HG03060 (cell line): Measurements from ENCODE around the gene GRIK2.
"Not testable (repeated sequence)": the region's sequence is repeated elsewhere in the genome, so short reads cannot be mapped to it uniquely, and the experiment has no call there.

Experiments
- ATAC-seq: cut with Tn5 transposase; IDR thresholded peaks from one replicate; pipeline ENCODE4 v1.9.1; 2021; ENCODE audit warnings: low read depth, moderate number of reproducible peaks; ENCODE audit not compliant: unreplicated experiment

GRIK2 gene

DNA sequence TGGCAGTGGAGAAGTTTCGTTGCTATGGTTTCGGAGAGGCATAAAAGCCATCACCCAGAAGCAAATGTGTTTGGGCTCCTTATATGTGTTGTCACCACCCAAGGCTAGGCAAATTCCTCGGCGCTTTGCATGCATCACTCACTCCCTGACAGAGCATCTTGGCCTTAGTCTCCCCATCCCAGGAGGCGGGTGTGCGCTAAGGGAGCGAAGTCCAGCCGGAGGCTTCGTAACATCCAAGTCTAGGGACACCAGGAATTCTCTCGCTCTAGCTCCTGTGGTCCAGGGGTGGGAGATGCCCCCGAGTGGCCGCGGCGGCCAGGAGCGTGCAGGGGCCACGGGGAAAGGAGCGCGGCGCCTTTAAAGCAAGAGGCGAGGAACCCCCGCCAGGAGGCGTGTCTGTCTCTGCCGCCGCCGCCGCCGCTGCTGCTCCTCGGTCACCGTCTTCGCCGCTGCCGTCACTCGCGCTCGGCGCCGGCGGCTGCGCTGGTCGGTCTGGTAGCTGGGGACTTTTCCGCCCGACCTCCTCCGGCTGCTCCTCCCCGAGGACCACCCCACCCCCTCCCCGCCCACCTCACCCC is at the start of gene GRIK2:
Gene GRIK2, plus strand, starts transcription at position 458 of the 578 bp plus-strand sequence.
- no peak for ATAC-seq

DNA sequence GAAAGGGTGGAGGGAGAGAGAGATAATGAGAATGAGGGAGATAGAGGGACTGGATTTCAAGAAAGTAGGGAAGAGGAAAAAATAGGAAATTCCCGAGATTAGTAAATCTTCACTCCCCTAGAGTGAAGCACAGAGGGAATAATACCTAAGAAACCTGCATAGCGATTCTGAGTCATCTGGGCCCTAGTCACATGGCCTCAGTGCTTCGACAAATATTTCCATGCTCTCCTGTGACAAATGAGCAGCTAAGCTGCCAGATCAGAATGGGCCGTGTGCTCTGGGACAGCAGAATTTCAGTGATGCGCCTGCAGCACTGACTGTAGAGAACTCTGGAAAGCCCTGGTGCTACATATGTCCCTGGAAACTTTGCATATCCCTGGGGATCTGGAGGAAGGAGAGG is 48.6 kb upstream of the GRIK2 start:
- no peak for ATAC-seq

- no peak for ATAC-seq
Measured at GRCh38 chr6:101348816-101349215, 44.7 kb upstream of the GRIK2 start.

DNA sequence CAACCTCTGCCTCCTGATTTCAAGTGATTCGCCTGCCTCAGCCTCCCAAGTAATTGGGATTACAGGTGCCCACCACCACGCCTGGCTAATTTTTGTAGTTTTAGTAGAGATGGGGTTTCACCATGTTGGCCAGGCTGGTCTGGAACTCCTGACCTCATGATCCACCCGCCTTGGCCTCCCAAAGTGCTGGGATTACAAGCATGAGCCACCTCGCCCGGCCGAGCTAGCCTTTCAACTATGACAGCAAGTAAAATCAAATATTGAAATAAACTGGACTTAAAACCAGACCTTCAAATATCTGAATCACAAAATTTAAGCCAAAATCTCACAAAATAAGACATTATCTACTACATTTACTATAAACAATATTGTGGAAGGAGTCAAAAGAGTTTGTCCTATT is 42.9 kb upstream of the GRIK2 start:
- not testable (repeated sequence) for ATAC-seq

GRCh38 chr6:101351173-101351572 is 42.3 kb upstream of the GRIK2 start:
- no peak for ATAC-seq

DNA sequence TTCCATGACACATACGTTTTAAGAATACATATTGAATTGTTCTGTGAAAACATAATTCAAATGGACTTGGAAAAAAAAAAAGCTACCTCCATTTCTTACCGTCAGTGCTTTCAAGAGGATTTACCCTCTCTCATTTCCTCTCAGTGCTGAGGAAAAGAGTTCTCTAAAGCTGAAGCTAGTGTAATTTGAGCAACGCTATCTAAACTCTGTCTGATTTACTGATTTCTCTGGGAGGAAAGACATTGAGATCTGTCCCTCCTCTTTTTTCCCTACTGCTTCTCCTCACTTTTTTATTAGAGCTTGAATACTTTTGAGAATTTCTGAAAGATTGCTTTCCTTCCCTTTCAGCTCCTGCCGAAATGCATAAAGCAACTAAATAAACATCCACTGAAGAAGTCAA is 41.2 kb upstream of the GRIK2 start:
- ATAC-seq = no peak

DNA sequence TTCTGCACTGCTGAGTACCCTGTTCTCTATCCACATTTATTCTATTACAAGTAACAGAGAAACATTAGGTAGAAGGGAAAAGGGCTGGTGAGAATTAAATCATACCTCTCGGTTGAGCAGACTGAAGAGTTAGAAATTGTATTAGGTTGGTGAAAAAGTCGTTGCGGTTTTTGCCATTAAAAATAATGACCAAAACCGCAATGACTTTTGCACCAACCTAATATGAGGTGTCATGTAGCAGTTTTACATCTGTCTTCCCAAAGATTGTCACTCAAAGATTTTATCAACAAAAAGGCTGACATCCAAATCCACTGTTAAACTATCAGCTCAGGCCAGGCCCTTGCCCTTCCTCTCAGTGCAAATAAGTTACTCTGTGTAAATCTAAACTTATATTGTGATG is 28.3 kb upstream of the GRIK2 start:
- ATAC-seq = no peak

GRCh38 chr6:101379926-101380325 is 13.6 kb upstream of the GRIK2 start:
- ATAC-seq = no peak

GRCh38 chr6:101380897-101381630 is 12.4 kb upstream of the GRIK2 start:
- ATAC-seq = no peak

- not testable (repeated sequence) for ATAC-seq
Measured at GRCh38 chr6:101383747-101384146, 9.8 kb upstream of the GRIK2 start.

DNA sequence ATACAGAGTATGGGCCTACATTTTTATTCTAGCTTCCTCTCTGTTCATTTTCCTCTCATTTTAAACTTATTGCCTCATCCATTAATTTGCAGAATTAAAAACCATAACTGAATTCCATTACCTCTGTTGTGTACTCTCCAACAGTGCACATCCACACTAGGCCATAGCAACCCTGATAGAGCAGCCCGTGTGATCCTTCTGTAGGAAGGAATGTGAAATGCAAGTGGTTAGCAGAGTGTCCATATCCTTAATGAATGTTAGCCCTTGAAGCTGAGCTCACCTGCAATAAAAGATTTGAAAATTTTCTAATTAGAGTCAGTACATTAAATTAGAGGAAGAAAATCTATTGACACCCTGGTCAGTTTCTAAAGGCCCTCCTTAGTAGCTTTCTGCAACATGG is 6.5 kb upstream of the GRIK2 start:
- ATAC-seq = no peak

DNA sequence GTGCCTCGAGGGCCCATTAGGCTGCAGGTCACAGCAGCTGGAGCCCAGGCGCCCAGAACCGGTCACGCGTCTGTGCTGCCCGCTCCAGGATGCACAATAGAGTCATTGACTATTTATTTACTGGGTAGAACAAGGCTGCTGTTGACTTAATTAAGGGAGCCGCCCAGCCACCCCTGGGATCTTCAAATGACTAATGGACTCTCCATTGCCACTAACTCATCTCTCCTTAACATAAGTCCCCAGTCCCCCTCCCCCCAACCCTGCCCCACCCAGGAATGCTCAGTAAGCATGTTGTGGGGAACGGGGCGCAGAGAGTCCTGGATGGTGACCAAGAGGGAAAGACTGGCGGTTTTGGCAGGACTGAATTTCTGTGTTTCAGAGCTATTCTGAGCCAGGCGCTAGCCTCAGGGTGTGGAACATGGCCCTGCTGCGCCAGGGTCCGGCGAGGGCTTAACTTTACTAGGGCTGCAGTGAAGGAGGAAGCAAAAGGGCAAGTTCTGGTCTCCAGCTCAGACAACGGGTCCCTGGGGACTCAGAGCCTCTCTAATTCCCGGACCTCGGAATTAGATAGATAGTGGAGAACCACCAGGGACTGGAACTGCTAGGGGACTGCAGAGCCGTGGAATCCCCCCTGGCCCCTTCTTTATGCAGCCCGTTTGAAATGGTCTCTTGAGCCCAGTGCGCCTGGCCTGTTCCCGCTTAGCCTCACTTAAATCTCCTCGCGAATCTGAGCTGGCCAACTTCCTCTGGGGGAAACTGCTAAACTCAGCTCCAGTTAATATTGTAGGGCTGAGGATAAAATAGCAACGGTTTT is 1.5 kb upstream of the GRIK2 start:
- ATAC-seq = no peak

GRCh38 chr6:101392586-101393230 is 800 bp upstream of the GRIK2 start:
- ATAC-seq = no peak

GRCh38 chr6:101393829-101394251 is 332 bp downstream of the GRIK2 start:
- ATAC-seq = no peak

DNA sequence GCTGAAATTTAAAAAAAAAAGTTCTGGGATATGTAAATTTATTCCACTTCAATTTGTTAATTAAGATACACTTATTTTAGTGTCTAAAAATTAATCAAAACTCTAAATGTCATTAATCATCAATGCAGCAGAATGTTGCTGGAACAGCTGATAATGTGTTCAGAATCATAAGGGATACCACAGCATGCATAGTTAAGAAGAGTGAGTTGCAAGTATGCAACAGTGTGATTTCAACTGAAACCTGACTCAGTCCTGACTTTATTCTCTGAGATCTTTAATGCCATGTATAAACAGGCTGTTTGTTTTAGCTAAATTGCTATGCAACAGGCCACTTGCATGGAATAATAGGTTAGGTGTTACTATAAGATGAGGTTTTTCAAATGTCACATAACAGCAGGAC is 1.4 kb downstream of the GRIK2 start:
- no peak for ATAC-seq

DNA sequence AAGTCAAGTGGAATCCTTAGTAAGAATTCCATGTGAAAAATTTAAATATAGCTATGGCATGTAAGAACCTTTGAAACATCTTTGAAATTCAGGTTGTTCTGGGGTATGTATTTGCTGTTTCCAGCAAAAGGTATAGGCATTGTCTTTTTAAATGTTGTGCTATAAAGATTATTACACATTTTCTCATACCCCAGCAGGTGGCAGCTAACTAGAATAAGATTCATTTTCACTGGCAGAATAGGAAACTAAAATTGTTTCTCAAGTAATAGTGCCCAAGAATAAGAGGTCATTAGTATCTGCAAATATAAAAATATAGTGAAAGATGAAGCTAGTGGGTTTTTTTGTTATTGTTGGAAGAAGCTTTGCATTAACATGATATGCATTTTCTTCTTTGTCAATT is 1.8 kb downstream of the GRIK2 start:
- no peak for ATAC-seq

- ATAC-seq = no peak
Measured at GRCh38 chr6:101396548-101397173, 3.2 kb downstream of the GRIK2 start.

DNA sequence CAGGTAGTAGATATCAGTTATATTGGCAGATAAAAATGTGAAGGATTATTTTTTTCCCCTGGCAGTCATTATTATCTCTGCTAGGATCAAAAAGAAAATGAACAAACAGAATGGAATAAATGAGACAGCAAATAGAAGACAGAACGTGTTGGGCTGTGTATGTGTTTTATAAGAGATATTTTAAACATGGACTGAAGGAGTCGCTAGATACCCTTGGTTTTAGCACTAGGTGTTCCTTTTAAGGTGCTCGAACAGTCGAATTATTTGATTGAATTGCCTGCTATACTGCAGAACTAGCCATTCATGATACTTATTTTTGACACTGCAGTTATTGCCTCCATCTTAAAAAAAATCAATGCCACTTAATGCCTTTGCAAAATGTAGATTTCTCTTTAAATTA is 3.7 kb downstream of the GRIK2 start:
- ATAC-seq = no peak

DNA sequence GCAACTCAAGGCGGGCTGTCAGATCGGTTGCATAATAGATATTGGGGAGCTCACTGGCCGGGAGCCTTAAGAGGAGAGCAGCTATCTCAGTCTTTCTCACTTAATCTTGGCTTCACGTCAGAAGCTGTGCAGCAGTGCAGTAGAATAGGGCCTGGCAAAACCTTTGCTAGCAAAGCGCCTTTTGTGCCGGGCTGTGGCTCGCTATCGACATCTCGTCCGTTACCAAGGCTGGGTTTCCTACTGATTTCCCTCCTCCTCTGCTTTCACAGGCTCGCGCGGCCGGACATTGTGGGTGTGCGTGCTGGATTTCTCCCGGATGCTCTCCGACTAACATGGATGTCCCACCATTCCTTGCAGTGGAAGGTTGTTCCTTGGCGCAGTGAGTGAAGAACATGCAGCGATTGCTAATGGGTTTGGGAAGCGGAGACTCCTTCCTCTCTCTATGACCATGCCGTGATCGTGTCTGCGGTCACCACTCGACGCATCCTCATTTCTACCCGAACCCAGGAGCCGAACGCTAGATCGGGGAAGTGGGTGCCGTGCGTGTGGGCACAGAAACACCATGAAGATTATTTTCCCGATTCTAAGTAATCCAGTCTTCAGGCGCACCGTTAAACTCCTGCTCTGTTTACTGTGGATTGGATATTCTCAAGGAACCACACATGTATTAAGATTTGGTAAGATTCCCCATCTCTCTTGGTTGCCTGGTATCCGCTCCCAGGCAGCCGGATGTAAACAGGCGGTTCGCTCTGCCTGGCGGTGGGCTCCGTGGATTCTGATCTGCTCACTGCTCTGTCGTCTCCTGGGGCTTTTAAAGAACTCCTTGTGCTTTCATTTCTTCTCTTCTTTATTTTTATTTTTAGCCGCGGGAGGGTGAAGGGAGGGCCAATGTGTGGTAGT is 5.5 kb downstream of the GRIK2 start:
- no peak for ATAC-seq
